GM12892 (cell line): Measurements from ENCODE around the gene CLIC4.
"Not testable (repeated sequence)": the region's sequence is repeated elsewhere in the genome, so short reads cannot be mapped to it uniquely, and the experiment has no call there.

Experiments used
- DNase-seq: peaks from one replicate; pipeline ENCODE4 v3.0.0; 2011; ENCODE audit not compliant: insufficient read length
- FAIRE-seq: peaks from 2 replicates; lab custom pipeline; 2011; peaks lifted over from hg19 to GRCh38; lab: Jason Lieb, UNC
- POLR2A ChIP-seq: IDR thresholded peaks from 2 replicates; pipeline ENCODE4 v1.6.1; 2011; ENCODE audit warnings: low read depth, low read length, control low read depth
- POLR2AphosphoS5 ChIP-seq: IDR thresholded peaks from 2 replicates; pipeline ENCODE4 v1.6.1; 2011; ENCODE audit warnings: low read depth, low read length, control low read depth
- TAF1 ChIP-seq: IDR thresholded peaks from 2 replicates; pipeline ENCODE4 v1.6.1; 2011; ENCODE audit warnings: low read depth, mild to moderate bottlenecking, control low read depth, low read length, borderline replicate concordance

Gene CLIC4

GRCh38 chr1:24773618-24774017, 28.4 kb downstream of the CLIC4 start:
- no peak for DNase-seq
- no peak for FAIRE-seq

GRCh38 chr1:24775348-24775747, 30.1 kb downstream of the CLIC4 start:
- TF ChIP-seq TAF1, result no peak
- FAIRE-seq (no peak), DNase-seq (no peak)

More at GRCh38 chr1:24773618-24774017, 28.4 kb downstream of the CLIC4 start:
- TF ChIP-seq TAF1 (no peak), POLR2AphosphoS5 (no peak), POLR2A (no peak)

- DNase-seq, result no peak
- FAIRE-seq, result no peak
- TF ChIP-seq POLR2A (no peak), POLR2AphosphoS5 (no peak), TAF1 (no peak)
Measured at GRCh38 chr1:24775916-24776315, 30.7 kb downstream of the CLIC4 start.

- no peak for TF ChIP-seq TAF1
- TF ChIP-seq POLR2AphosphoS5, result no peak
- no peak for TF ChIP-seq POLR2A
- FAIRE-seq (no peak), DNase-seq (no peak)
Measured at GRCh38 chr1:24776821-24777220, 31.6 kb downstream of the CLIC4 start.

GRCh38 chr1:24778141-24778540, 32.9 kb downstream of the CLIC4 start:
- no peak for TF ChIP-seq TAF1
- FAIRE-seq, result no peak
- no peak for DNase-seq

GRCh38 chr1:24779199-24779598, 34.0 kb downstream of the CLIC4 start:
- DNase-seq, FAIRE-seq: not testable (repeated sequence)

- FAIRE-seq (no peak), DNase-seq (no peak)
- no peak for TF ChIP-seq POLR2A
- TF ChIP-seq POLR2AphosphoS5, result no peak
- TF ChIP-seq TAF1, result no peak
Measured at GRCh38 chr1:24779689-24780464, 34.6 kb downstream of the CLIC4 start.

GRCh38 chr1:24780626-24781025, 35.4 kb downstream of the CLIC4 start:
- FAIRE-seq, result not testable (repeated sequence)

GRCh38 chr1:24782689-24783088, 37.4 kb downstream of the CLIC4 start:
- DNase-seq (no peak), FAIRE-seq (no peak)
- TF ChIP-seq POLR2A, result no peak

More at GRCh38 chr1:24780626-24781025, 35.4 kb downstream of the CLIC4 start:
- not testable (repeated sequence) for DNase-seq

- FAIRE-seq (no peak), DNase-seq (no peak)
- TF ChIP-seq POLR2A, result no peak
- TF ChIP-seq POLR2AphosphoS5, result no peak
- TF ChIP-seq TAF1, result no peak
Measured at GRCh38 chr1:24783713-24784112, 38.5 kb downstream of the CLIC4 start.

GRCh38 chr1:24786191-24786590, 40.9 kb downstream of the CLIC4 start:
- TF ChIP-seq TAF1 (no peak), POLR2AphosphoS5 (no peak), POLR2A (no peak)
- DNase-seq (no peak), FAIRE-seq (no peak)

GRCh38 chr1:24790490-24790889, 45.2 kb downstream of the CLIC4 start:
- DNase-seq, result no peak
- no peak for FAIRE-seq

GRCh38 chr1:24793447-24794129, 48.3 kb downstream of the CLIC4 start:
- FAIRE-seq, result no peak
- TF ChIP-seq POLR2AphosphoS5 (no peak), TAF1 (no peak), POLR2A (no peak)
- no peak for DNase-seq

More at GRCh38 chr1:24790490-24790889, 45.2 kb downstream of the CLIC4 start:
- TF ChIP-seq POLR2A (no peak), TAF1 (no peak), POLR2AphosphoS5 (no peak)

- not testable (repeated sequence) for FAIRE-seq
Measured at GRCh38 chr1:24794130-24794502, 48.9 kb downstream of the CLIC4 start.

More at GRCh38 chr1:24794130-24794502, 48.9 kb downstream of the CLIC4 start:
- not testable (repeated sequence) for DNase-seq
